ENCODE results near the gene ZNF423. TPM values are rescaled to one million over a fixed set of nuclear protein-coding genes. Genes with fewer than 3 reads are reported as not detected.

ZNF423 gene
- total RNA-seq, 1 experiment from 2014 or later, result 0.20 TPM

GRCh38 chr16:49826515-49826914 is 29.4 kb downstream of the ZNF423 start:
- DNase-seq (ENCODE audit: low read depth), result no peak

- DNase-seq (ENCODE audit: low read depth), result no peak
Measured at GRCh38 chr16:49825041-49825440, 30.9 kb downstream of the ZNF423 start.

- no peak for DNase-seq (ENCODE audit: low read depth)
Measured at GRCh38 chr16:49824593-49824992, 31.3 kb downstream of the ZNF423 start.

DNA sequence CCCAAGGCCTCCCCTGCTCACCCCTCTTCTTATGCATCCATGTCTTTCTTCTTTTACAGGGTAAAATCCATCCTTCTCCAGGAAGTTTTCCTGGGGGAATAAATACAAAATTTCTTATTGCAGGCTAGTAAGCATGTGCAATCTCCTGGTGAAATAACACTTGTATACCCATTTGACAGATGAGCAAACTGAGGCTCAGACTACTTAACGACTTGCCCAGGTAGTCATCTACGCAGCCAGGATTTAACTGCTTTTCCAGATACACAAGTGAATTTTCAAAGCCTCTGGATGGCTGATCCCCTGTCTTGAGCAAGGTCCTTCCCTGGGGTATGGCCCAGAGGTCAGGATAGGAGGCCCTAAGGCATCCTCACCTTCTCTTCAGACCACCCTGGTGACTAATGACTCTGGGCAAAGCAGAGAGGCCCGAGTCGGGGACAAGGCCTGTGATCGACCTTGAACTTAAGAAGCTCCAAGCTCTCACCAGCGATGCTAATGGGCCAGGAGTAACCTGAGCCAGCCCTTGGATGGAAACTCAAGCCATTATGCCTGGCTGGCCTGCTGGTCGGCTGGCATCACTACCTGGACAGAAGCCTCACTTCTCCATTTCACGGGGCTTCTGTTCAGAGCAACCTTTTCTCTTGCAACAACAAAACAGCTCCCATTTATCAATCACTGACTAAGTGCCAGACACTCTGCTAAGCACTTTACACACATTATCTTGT is 33.1 kb downstream of the ZNF423 start:
- DNase-seq (ENCODE audit: low read depth), result no peak

DNA sequence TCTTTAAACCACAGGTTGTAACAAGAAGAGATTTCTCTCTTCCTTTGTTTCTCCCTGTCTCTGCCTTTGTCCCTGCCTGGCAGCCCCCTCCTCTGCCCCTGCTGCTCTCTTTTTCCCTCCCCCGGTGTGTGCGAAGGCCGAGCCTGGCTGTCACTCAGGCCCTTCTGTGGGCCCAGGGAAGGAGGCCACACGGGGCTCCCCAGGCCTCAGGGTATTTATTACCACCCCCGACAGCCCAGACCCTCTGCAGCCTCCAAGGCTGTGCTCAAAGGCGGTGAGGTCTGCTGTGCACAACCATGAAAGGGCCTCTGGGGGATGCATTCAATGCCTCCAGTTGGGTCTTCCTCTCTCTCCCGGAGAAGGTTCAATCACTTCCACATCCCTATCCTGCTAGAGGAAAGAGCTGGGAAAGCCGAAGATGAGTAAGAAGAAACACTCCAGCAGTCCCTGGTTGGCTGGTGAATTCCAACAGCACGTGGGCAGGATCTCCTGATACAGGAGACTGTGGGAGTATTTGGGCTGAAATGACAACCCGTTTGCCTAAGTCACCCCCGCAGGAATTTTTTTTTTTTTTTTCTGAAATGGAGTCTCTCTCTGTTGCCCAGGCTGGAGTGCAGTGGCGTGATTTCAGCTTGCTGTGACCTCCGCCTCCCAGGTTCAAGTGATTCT is 34.2 kb downstream of the ZNF423 start:
- DNase-seq (ENCODE audit: low read depth), result no peak

GRCh38 chr16:49821156-49821555 is 34.8 kb downstream of the ZNF423 start:
- DNase-seq (ENCODE audit: low read depth), result no peak

DNA sequence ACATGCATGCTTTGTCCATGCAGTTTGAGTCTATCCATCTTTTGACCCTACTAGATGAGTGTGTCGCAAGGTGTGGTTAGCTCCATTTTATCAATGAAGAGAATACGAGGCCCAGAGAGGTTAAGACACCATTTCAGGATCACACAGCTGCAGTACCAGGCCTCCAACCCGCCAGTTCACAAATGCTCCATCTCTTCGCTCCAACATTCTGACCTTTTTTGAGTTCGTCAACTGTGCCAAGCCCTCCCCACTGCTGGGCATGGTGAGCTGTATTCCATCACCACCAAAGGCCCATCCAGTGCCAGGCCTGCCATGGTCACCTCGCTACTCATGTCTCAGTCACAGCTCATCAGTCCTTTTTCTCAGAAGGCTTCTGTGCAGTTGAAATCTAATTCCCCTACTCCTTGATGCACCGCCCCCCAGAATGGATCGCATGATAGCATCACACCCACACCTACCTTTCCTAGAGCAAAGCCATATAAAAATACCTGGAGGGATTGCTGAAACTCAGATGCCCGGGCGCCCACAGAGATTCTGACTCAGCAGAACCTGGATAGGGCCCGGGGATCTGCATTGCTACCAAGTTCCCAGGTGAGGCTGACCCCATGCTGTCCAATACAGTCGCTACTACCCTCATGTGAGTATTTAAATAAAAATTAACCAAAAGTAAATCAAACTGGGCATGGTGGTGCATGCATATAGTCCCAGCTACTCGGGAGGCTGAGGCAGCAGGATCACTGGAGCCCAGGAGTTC is 38.0 kb downstream of the ZNF423 start:
- DNase-seq (ENCODE audit: low read depth), result no peak

GRCh38 chr16:49816875-49817274 is 39.0 kb downstream of the ZNF423 start:
- no peak for DNase-seq (ENCODE audit: low read depth)

DNA sequence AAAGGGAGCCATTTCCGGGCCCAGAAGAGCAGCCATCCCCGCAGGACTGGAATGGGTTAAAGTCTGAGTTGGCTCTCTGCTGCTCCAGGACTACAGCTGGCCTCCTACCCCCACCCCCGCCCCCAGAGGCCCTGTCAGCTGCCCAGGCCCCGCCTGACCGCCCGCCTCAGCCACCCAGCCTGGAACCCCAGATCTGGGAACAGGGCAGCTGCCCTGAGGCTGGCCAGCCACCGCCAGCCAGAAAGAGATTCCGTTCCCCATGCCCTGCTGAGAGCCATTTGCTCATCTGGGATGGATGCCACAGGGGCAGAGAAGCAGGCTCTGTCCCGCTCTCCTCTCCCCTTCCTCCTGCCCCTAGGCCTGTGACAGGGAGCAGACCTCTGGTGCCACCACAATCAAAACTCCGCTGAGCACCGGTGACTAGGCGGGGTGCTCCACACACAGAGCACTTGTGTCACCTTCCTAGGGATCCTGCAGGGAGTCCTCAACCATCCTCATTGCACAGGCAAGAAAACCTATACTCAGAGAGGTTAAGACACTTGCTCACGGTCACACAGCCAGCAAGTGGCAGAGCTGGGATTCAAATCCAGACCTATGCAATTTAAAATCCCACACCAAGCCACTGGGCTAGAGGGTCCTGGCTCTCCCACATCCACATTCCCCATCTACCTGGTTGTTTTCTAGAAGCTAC is 44.1 kb downstream of the ZNF423 start:
- no peak for DNase-seq (ENCODE audit: low read depth)

- DNase-seq (ENCODE audit: low read depth), result no peak
Measured at GRCh38 chr16:49810831-49811230, 45.1 kb downstream of the ZNF423 start.

DNA sequence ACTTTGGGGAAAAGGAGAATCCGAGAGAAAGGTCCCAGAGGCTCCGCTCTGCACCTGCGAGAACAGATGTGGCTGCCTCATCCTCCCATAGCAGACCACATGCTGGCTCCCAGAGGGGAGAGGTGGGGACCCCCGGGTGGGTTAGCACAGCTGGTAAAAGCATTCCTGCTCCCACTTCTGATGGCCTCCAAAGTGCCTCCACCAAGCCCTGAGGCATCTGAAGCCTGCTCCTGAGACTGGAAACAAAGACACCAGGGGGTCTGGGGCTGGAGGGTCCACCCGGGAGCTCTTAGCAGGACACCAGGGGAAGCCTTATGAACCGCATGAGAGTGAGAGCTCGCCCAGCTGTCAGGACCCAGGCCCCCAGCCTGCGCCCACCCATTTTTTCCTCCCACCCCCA is 46.4 kb downstream of the ZNF423 start:
- DNase-seq (ENCODE audit: low read depth), result no peak

DNA sequence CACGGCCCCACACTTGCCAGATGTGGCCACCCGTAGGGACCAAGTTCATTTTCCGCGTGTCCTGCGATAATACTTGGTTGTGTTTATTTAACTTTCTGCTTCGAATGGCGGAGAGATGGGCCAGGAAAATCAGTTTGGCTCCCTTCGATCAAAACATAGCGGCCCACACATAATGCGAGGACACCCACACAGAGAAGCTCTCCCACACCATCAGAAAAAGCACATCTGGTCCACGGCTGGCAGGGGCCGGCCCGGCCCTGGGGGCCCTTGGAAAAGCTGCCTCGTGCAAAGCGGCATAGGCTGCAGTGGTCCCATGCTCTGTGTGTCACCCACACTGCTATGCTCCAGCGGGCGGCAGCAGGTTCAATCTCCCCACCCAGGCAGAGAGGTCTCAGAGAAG is 46.9 kb downstream of the ZNF423 start:
- no peak for DNase-seq (ENCODE audit: low read depth)

DNA sequence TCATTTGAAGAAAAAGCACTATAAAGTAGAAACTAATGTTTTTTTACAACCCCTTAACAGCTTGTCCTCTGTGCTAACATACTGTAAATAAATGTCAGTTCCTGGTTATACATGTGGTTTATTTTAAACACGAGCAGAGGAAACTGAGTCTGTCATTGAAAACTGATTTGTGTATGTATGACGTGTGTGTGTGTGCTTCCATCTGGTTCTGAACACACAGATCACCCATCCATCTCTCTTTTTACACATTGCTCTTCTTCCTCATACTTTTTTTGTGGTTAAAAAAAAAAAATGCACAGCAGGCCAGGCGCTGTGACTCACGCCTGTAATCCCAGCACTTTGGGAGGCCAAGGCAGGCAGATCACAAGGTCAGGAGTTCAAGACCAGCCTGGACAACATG is 49.5 kb downstream of the ZNF423 start:
- DNase-seq (ENCODE audit: low read depth), result peak; percentile 3

DNA sequence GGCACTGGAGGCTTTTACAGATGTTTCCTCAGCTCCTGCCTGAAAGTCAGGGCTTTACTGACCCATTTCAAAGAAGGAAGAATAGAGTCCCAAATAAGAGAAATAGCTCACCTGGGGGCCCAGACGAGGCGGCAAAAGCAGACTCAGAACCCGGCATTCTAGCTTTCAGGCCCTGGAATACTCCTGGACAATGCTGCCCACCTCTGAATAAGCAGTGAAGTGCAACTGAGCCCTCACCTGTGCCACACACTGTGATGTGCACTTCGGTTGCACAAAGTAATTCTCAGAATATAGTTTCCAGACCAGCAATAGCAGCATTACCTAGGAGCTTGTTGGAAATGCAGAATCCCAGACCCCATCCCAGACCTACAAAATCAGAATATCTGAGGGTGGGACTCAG is 54.6 kb downstream of the ZNF423 start:
- no peak for DNase-seq (ENCODE audit: low read depth)

GRCh38 chr16:49800876-49801275 is 55.0 kb downstream of the ZNF423 start:
- no peak for DNase-seq (ENCODE audit: low read depth)

- no peak for DNase-seq (ENCODE audit: low read depth)
Measured at GRCh38 chr16:49800441-49800840, 55.5 kb downstream of the ZNF423 start.

- DNase-seq (ENCODE audit: low read depth), result no peak
Measured at GRCh38 chr16:49799172-49799571, 56.7 kb downstream of the ZNF423 start.

GRCh38 chr16:49795513-49795912 is 60.4 kb downstream of the ZNF423 start:
- DNase-seq (ENCODE audit: low read depth), result no peak

DNA sequence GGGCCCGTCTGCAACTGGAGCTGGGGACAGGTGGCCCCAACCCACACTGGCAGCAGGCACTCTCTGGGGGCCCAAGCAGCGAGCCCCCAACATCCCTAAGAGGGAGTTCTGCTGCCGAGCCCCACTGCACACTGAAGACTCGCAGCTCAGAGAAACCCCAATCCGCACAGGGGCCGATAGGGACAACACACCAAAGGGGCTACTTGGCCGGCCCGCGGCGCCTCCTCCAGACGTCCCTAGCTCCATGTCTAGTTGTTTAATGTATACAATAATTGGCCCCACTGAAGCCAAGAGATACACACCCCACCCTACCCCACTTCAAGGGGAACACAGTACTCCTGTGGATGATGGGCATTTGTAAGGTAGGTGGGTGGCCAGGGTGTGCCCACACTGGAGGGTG is 62.7 kb downstream of the ZNF423 start:
- no peak for DNase-seq (ENCODE audit: low read depth)

- DNase-seq (ENCODE audit: low read depth), result no peak
Measured at GRCh38 chr16:49789616-49790015, 66.3 kb downstream of the ZNF423 start.

DNA sequence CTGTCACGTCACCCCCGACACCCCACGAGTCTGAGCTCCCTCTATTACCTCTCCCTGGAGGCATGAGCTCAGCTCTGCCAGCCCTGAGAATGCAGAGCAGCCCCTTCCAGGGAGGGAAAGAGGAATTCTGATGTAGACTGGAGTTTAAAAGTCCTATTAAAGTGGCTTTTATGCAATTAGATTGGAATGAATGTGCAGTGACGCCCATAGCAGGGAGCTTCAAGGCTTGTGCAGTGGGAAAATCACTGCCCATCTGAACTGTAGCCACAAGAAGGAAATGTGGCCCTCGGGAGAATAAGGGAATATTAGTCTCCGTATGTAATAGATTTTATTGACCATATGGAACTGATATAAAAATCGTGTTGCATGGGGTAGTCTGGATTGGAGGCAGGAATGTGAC is 66.9 kb downstream of the ZNF423 start:
- DNase-seq (ENCODE audit: low read depth), result no peak

DNA sequence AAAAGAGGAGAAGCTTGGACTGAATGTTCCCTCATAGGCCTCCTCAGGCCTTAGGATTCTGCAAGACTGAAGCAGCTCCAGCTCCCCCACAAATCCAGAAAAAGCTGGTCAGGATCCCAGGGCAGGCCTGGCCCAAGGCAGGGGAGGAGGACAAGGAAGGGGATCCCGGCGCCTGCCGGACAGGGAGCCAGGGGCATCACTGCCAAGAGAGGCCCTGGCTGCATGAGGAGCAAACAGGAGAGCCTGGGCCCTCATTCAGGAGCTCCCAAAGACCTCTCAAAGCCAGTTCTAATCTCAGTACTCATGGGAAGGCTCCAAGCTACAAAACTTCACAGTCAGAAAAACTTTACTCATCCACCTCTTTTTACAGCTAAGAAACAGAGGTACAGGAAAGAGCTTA is 67.3 kb downstream of the ZNF423 start:
- DNase-seq (ENCODE audit: low read depth), result no peak

Data from M059J (cell line).